22Rv1 (cell line): ENCODE measurements around the gene KHDRBS2.

ENCODE experiments used
- CTCF ChIP-seq: fragments of 450-650 bp; IDR thresholded peaks from 2 replicates; pipeline ENCODE4 v1.5.1; 2017; ENCODE audit warnings: mild to moderate bottlenecking
- ZFX ChIP-seq: fragments of 450-650 bp; IDR thresholded peaks from 2 replicates; pipeline ENCODE4 v1.6.1; 2017; ENCODE audit warnings: antibody characterized with exemption, borderline replicate concordance

GRCh38 chr6:62042429-62042828 lies 243.6 kb downstream of the KHDRBS2 start:
- TF ChIP-seq CTCF (no peak), ZFX (no peak)
